GM12878 (cell line): Measurements from ENCODE around the gene KCNIP3.
"Not testable (repeated sequence)": the region's sequence is repeated elsewhere in the genome, so short reads cannot be mapped to it uniquely, and the experiment has no call there.

Source experiments
- BHLHE40 ChIP-seq, 2 experiments: fragments of 450-650 bp in 1 of 2; IDR thresholded peaks; 2 replicates each; pipeline ENCODE4 v1.6.1; 2011 to 2017; ENCODE audit warnings: low read depth in 2 of 2, borderline replicate concordance in 1 of 2, improper control_type of control experiment in 1 of 2, low read length in 1 of 2, mild to moderate bottlenecking in 1 of 2
- CTCF ChIP-seq, 3 experiments: IDR thresholded peaks in 2 of 3; conservative IDR thresholded peaks in 1 of 3; 2 replicates each; pipeline ENCODE4 v1.5.1; 2011; ENCODE audit warnings: low read depth in 3 of 3, low read length in 3 of 3, mild to moderate bottlenecking in 3 of 3, control low read depth in 2 of 3, moderate library complexity in 2 of 3, inconsistent platforms in 1 of 3, mixed read lengths in 1 of 3; ENCODE audit not compliant: control insufficient read depth in 2 of 3, insufficient read depth in 1 of 3; ENCODE audit errors: extremely low read depth in 1 of 3
- SIN3A ChIP-seq: IDR thresholded peaks from 2 replicates; pipeline ENCODE4 v1.6.1; 2012; ENCODE audit warnings: low read depth, low read length, improper control_type of control experiment
- SRF ChIP-seq, 2 experiments: IDR thresholded peaks; 2 replicates each; pipeline ENCODE4 v1.6.1; 2011; ENCODE audit warnings: low read depth in 2 of 2, low read length in 2 of 2, mild to moderate bottlenecking in 1 of 2, moderate library complexity in 1 of 2
- SUPT20H ChIP-seq: IDR thresholded peaks from 2 replicates; pipeline ENCODE4 v1.6.1; 2011; ENCODE audit warnings: low read depth, mild to moderate bottlenecking, low read length, moderate library complexity, borderline replicate concordance; ENCODE audit not compliant: control insufficient read depth
- TAF1 ChIP-seq: IDR thresholded peaks from 2 replicates; pipeline ENCODE4 v1.6.1; 2011; ENCODE audit warnings: mild to moderate bottlenecking, low read depth, low read length, borderline replicate concordance

GRCh38 chr2:95414015-95414594 is 117.0 kb downstream of the KCNIP3 start:
- not testable (repeated sequence) for TF ChIP-seq SRF (IDR thresholded peaks at IDR 0.05; ENCODE audit: low read depth in 2 of 2, low read length in 2 of 2); SUPT20H; BHLHE40 (IDR thresholded peaks at IDR 0.05; ENCODE audit: borderline replicate concordance in 1 of 2, low read depth in 2 of 2, low read length in 1 of 2); TAF1; SIN3A
- peak; percentile 64 to 79 (median 65) for TF ChIP-seq CTCF (IDR thresholded peaks at IDR 0.05 in 2 of 3, conservative IDR thresholded peaks at IDR 0.05 in 1 of 3; ENCODE audit: control insufficient read depth in 2 of 3, extremely low read depth in 1 of 3, insufficient read depth in 1 of 3, low read depth in 3 of 3, low read length in 3 of 3)
